ENCODE measurements around the gene LTF.
A peak's percentile ranks its signal among the peaks of the same experiment; 100 is the strongest.
"Not testable (repeated sequence)": the region's sequence is repeated elsewhere in the genome, so short reads cannot be mapped to it uniquely, and the experiment has no call there.

Gene LTF

DNA sequence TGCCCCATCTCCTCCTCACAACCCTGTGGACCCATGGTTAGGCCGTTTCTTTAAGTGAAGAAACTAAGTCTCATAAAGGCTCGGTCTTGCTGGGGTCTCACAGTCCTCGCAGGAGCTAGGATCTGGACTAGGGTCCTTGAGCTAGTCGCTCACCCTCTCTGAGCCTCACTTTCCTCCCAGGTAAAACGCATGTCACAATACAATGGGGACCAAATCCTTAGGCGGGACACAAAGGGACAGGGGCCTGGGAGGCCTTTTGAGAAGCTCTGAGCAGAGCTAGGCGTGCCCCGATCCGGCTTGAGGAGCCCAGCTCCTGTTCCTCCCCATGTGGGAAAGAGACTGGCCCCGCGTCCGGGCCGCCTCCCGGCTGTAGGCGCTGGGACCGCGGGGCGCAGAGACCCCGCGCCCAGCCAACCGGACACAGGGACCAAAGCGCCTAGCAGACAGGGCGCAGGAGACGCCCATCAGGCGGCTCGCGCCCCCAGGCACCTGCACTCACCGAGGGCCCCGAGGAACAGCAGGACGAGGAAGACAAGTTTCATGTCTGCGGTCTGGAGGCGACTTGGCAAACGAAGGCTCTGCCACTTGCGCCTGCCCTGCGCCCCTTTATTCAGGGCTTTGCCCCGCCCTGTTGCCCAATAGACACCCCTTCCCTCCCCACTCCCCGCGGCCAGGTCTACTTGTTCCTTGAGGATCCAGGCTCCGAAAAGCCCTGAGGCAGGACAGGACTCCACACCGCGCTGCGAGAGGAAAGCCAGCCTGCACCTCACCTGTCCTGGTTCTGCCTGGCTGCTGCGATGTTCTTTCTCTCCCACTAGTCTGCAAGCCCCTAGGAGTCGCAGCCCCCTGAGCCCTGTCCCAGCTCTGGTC lies at the start of gene LTF:
Gene LTF (minus strand): TSS at position 580 of the 870 bp plus-strand sequence. CDS start 38 bp downstream, at position 542.
- DNase-seq: no peak

DNA sequence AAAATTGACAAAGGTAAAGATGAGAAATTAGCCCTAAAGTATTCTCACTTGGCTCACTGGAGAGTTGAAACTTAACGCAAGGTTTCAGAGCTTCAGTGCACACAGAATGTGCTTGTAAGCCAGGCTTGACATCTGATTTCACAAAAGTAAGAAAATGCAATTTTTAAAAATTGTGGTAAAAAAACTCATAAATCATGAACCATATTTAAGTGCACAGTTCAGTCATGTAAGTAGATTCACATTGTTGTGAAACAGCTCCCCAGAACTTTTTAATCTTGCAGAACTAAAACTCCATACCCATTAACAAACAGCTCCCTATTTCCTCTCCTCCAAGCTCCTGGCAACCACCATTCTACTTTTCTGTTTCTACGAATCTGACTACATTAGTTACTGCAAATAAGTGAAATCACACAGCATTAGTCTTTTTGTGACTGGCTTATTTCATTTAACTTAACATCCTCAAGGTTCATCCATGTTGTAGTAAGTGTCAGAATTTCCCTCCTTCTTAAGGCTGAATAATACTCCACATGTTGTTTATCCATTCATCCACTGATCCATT lies 47.6 kb upstream of the LTF start:
- no peak for DNase-seq

DNA sequence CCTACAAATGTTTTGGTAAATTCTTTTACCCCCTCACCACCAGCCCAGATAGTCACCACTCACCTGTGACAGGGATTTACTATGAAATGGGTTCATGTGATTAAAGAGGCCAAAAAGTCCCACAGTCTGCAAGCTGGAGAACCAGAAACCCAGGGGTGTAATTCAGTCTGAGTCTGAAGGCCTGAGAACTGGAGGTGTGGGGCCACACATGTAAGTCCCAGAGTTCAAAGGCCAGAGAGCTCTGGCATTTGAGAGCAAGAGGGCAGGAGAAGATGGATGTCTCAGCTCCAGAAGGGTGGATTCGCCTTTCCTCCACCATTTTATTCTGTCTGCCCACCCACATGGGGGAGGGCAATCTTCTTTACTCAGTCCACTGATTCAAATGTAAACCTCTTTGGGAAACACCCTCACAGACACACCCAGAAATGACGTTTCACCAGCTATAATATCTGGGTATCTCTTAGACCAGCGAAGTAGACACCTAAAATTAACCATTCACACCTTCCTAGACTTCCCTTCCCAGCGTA lies 45.0 kb upstream of the LTF start:
- no peak for DNase-seq

DNA sequence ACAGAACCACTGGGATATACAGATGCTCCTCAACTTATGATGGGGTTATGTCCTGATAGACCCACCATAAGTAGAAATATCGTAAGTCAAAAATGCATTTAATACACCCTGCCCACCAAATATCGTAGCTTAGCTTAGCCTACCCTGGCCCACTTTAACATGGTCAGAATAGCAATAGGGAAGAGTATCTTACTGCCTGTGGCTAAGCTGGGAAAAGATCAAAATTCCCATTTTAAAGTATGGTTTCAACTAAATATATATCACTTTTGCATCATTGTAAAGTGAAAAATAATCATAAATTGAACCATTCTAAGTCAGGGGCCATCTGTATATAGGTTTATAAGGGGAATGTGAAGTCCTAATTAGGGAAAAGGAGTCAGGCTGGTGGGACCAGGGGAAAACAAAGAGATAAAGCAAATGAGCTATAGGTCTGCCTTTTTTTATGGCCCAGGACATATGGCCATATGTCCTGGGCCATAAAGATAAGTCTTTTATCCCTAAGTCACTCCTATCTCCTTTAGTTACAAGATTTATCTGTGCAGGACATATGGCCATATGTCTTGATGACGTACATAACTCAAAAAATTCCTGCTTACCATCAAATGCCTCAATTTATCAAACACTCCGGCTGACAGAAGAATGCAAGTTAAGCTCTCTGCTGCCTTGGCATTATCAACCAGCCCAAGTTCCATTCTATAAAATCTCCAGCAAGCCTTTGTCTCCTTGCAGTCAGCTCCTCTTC lies 44.3 kb upstream of the LTF start:
- no peak for DNase-seq

DNA sequence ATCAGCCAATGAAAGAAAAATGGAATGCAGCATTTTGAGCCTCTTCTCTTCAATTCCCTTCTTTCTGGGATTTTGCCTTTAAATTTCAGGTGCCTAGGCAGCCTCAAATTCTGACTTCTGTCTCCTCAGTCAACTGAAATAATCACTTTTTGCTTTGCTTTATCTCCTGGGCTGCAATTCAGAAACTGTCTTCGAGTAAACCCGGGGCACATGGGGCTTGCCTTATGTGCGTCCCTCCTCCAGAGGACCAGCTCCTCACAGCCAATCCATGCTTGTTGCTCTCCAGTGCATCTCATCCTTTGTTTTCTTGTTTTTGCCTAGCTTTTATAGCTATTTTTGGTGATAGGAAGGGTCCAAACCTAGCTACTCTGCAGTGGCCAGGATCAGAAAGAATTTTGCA lies 41.8 kb upstream of the LTF start:
- no peak for DNase-seq

DNA sequence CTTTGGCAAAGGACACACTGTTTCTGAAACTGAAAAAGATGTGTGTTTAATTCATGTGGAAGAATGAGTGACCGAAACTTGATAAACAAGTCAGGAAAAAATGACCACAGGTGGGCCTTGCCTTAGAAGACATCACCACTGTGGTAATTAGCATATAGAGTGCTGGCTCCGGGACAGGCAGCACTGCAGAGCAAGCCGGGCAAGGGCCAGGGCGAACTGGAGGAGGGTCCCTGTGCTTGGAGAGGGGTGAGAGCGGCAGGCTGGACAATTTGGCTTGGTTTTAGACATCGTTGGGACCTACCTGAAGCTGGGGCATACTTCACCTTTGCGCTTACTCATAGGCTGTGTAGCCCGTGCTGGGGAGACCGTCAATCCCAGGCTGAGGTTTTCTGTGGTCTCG lies 41.2 kb upstream of the LTF start:
- DNase-seq: no peak

DNA sequence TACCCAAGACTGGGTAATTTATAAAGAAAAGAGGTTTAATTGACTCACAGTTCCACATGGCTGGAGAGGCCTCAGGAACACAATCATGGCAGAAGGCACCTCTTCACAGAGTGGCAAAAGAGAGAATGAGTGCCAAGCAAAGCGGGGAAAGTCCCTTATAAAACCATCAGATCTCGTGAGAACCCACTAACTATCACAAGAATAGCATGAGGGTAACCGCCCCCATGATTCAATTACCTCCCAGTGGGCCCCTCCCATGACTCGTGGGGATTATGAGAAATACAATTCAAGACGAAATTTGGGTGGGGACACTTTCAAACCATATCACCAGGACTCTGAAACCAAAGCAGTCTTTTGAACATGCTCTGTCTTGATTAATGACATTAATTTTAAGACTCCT lies 40.1 kb upstream of the LTF start:
- no peak for DNase-seq

DNA sequence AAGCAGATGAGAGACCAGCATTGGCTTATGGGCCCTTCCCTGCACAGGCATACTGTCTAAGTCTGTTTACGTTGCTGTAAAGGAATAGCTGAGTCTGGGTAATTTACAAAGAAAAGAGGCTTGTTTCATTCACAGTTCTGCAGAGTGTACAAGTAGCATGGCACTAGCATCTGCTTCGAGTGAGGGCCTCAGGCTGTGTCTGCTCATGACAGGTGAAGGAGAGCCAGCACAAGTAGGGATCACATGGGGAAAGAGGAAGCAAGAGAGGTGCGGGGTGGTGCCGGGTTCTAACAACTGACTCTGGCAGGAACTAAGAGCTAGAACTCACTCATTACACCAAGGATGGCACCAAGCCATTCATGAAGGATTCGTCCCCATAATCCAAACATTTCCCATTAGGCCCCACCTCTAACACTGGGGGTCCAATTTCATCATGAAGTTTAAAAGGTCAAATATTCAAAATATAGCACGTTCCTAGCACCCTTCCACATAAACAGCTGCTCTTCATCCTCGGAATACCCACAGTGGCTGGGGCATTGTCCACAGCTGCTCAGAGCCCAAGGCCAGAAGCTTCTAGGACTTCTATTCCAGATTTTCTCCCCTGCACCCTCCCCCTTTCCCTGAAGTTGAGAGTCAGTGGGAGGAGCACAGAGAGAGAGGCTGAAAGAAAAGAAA lies 38.6 kb upstream of the LTF start:
- no peak for DNase-seq

DNA sequence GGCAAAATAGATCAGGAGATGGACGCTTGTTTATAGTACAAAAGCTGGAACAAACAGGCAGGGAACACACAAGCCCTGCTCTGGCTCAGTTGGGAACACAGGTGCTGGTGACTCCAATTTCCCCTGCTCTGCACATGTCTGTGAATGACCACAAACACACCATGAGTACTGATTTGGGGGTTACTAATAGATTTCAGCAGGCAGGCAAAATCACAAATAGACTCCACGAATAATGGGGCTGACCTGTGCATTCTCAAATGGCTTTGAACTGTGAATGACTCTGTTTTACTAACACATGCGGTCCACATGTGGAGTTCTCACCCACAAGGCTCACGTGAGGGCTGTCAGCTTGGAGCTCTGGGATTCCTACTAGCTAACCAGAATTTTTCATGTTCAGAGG lies 37.0 kb upstream of the LTF start:
- no peak for DNase-seq

DNA sequence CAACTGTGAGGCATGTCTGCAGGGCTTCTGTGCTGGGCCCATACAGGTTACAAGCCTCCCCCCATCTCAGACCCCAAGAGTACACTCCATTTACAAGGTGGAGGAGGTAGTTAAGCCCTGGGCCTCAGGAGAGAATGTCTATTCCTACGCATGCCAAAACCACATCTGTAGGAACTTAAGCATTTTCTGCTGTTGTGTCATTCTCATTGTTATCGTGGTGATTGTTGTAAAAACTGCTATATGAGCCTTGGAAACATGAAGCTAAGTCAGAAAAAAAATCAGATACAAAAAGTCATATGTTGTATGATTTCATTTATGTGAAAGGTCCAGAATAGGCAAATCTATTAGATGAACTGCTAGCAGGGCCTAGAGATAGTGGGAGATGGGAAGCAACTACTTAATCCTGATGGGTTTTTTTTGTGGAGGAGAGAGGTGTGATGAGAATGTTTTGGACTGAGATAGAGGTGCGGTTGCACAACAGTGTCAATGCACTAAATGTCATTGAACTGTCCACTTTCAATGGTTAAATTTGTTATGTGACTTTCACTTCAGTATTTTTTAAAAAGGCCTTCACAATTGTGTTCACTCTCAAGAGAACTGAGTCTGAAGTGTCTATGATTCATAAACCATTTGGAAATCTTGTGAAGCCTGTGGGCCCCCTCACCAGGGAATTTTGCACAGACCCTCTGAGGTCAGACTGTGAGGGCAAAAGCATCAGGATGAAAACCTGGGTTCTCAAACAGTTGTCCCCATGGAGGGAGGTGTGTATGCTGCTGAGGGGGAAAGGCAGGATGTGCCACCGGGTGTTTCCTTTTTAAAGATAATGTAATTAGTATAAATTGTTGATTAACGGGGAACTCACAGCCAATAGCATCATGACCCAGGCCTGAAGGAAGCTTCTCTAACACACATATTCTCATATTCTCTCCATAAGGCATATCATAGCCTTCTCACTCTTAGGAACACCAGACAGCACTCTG lies 36.2 kb upstream of the LTF start:
- DNase-seq: no peak

DNA sequence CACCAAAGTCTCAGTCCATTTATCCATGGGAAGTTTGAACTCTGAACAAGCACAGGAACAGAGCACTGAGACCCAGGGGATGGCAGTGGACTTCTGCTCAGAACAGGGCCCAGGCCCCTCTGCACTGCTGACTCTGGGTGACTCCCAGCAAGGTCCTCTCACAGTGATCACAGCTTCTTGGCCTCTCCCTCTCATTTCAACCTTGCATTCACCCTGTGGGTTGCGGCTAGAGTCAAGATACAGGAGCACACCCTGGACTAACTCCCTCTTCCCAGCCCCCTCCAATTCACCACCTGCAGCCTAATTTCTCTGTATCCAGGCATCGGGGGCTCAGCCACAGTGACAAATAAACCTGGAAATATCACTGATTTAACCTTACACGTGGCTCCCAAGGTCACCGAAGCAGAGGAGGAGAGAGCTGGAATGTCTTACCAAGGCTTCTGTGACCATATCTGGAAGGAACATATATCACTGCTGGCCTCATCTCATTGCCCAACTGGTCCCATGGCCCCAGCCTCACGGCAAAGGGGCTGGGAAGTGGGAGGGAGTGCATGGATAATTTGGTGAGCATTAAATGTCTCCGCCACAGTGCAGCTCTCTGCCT lies 34.3 kb upstream of the LTF start:
- no peak for DNase-seq

DNA sequence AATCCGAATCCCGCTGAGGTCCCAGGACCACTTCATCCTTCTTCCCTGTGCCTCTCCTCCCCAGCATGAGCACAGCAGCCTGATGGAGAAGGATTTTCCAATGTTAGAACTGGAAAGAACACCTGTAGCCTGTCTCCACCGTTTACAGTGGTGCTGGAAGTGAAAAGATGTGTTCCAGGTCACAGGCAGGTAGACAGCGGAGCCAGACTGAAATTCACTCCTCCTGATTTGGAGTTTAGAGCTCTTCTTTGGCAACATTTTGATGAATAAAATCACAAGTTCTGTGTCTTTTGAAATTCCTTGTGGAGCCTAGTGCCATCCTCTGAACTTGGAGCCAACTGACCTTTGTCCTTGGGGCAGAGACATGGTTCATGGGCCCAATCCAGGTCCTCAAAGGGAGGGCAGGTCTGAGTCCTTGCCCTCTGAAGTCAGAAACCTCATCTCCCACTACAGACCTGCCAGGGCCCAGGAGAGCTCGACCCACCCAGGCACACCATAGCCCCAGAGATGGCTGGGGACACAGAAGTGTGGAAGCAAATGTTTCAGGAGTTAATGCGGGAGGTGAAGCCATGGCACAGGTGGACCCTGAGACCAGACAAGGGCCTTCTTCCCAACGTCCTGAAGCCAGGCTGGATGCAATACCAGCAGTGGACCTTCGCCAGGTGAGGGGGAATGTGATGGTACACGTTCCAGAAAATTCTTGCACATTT lies 33.0 kb upstream of the LTF start, which contains the start of gene RTP3:
Gene RTP3 (plus strand): TSS at position 421 of the 710 bp plus-strand sequence. CDS start 87 bp downstream, at position 508.
- no peak for DNase-seq

DNA sequence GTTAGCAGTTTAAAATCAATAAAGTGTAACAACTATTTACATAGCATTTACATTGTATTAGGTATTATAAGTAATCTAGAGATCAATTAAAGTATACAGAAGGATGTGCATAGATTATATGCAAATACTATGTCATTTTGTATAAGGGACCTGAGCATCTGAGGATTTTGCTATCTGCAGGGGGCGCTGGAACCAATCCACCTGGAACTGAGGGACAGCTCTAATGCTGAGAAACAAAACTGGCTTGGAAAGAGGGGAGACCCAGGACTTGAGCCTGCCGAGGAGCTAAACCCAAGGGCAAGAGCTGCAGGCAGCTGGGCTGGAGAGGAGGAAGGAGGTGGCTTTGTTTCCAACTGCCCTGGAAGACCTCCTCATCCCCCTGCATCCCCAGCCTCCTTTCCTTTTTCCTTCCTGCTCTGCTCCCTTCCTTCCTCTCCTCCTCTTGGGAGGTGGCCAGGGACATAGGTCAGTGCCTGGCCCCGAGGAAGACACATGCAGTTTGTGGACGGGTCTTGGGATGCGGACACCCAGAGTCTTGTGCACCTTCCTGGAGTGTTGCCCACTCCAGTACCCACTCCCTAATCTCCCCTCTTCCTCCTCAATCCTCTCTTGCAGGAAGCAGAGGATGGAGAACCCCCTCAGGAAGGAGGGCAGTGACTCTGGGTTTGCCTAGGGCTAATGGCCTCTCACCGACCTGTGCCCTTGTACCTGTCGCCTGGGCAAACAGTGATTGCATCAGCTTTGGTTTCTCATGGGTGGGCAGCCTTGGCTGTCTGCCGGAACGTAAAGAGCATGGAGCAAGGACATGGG lies 32.2 kb upstream of the LTF start:
- peak; percentile 57 for DNase-seq

DNA sequence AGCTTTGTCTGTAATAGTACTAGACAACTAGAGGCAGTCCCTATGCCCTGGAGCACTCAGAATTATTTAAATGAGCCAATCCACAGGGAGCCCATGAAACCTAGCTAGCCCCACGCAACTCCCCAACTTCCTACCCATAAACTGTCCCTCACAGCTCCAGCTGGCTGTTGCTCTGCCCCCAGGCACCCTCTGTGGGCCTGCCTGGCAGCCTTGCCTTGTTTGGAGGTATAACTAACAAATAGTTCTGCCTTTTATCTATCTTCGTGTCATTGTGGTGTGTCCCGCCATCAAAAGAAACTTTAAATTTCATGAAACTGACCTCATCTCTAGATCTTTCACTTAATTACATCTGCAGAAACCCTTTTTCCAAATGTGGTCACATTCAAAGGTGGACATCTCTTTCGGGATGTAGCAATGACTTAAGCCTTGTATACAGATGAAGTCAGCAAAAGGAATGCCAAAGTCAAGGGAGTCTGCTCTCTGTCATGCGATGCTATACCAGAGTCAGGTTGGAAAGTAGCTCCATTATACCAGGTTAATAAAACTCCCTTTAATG lies 31.3 kb upstream of the LTF start:
- DNase-seq: no peak

DNA sequence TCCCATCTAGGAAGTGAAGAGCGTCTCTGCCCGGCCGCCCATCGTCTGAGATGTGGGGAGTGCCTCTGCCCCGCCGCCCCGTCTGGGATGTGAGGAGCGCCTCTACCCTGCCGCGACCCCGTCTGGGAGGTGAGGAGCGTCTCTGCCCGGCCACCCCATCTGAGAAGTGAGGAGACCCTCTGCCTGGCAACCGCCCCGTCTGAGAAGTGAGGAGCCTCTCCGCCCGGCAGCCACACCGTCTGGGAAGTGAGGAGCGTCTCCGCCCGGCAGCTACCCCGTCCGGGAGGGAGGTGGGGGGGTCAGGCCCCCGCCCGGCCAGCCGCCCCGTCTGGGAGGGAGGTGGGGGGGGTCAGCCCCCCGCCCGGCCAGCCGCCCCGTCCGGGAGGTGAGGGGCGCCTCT lies 29.8 kb upstream of the LTF start:
- not testable (repeated sequence) for DNase-seq

DNA sequence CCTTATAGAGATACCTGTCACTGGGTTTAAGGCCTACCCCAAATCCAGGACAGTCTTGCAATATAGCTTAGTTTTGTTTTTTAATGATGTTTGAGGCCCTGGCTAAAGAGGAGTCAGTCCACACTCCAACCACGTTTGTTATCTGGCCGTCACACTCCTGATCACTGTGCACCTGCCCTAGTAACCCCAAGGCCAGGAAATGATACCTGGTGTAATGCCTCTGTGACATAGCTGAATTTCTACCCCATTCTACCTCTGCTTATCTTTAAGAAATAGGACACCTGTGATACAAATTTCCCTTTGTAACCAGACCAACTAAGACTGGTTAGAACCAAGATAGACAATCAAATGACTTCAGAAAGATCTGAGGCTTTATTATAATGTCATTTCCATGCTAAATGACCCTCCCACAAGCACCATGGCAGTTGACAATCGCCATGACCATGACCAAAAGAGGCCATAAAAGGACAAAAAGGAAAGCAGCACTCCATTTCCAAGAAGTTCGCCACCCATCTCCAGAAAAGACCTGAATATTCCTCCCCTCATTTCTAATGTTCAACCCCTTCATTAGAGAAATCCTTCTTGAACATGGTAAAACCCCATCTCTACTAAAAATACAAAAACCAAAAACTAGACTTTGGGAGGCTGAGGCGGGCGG lies 28.3 kb upstream of the LTF start:
- DNase-seq: no peak

DNA sequence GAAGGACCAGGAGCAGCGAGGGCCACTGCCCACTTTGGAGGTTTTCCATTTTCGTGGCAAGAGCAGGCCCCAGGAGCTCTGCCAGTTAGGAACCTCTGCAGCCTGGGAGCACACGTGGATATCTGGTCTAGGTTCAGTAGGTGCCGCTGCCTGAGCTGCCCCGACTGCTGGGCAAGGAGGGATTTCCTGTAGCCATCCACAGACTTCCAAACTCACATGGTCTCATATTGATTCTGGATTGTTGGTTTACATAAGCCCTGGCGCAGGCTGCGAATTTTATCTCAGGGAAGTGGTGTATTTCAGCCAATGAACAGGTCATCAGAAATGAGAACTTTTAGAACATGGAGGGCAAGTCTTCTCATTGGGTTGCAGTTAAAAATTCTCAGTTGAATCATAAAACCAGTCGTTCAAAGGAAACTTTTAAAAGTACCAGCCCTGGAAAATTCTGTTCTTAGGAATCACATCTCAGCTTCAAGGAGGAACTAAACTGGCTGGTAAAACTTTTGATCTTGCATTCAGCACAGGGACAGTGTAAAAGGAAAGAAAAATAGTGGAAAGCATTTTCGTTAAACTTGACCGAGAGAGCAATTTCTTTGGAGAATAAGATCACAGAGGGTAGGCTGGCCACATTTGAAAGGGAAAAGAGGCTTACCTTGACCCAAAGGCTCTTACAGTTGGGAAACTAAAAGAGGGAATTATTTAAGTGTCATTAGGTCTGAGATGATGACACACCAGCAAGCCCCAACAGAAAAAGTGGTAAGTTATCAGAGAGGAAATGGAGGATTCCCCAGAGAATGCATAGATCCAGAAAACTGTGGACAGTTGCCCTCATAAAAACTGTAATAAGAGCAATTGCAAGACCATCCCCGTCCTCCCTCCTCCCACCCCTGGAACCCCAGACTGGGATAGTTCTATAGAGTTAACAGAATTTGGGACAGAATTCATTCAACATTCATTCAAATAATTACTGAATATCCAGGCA lies 26.7 kb upstream of the LTF start:
- DNase-seq: no peak

All from activated gamma-delta T cell treated with Interleukin-2 at 50 U/mL for 16 hours (primary cell).